Thoracic aorta (tissue), 2 donors: ENCODE measurements around the gene MEGF10. TPM values are rescaled to one million over a fixed set of nuclear protein-coding genes. Genes with fewer than 3 reads are reported as not detected.
"Not testable (repeated sequence)": the region's sequence is repeated elsewhere in the genome, so short reads cannot be mapped to it uniquely, and the experiment has no call there.

ENCODE experiments used
- ATAC-seq: fragments of 150-250 bp; one replicate; pipeline ENCODE4 v1.8.0; 2017; ENCODE audit warnings: low read depth; ENCODE audit not compliant: insufficient number of reproducible peaks, low FRiP score
- DNase-seq: peaks from one replicate; pipeline ENCODE4 v3.0.0-alpha.2; 2020; ENCODE audit warnings: low spot score
- H3K27ac ChIP-seq, 2 donors: fragments of 200-600 bp; sonication (generic); 1 replicate in 1 of 2; 2 replicates in 1 of 2; pipeline ENCODE4 v1.5.1; 2016; ENCODE audit warnings: mild to moderate bottlenecking in 2 of 2, moderate library complexity in 2 of 2
- H3K27me3 ChIP-seq: fragments of 200-600 bp; sonication (generic); replicated peaks from 2 replicates; pipeline ENCODE4 v1.6.0; 2016; ENCODE audit warnings: mild to moderate bottlenecking; ENCODE audit not compliant: insufficient read depth
- H3K36me3 ChIP-seq: fragments of 200-600 bp; sonication (generic); one replicate; pipeline ENCODE4 v1.5.1; 2016
- H3K4me1 ChIP-seq, 2 donors: fragments of 200-600 bp; sonication (generic); 1 replicate in 1 of 2; 2 replicates in 1 of 2; pipeline versions ENCODE4 v1.5.1 to v1.6.0; 2016; ENCODE audit warnings: low read depth in 2 of 2, mild to moderate bottlenecking in 1 of 2; ENCODE audit not compliant: control insufficient read depth in 1 of 2
- H3K4me3 ChIP-seq: fragments of 200-600 bp; sonication (generic); 2 replicates; pipeline ENCODE4 v1.5.1; 2016; ENCODE audit warnings: mild to moderate bottlenecking
- H3K9me3 ChIP-seq: fragments of 200-600 bp; sonication (generic); 2 replicates; pipeline ENCODE4 v1.5.1; 2016
- total RNA-seq, 2 donors: library from RNA; depleted of rRNA; stranded (reverse); fragments of >200 nt; gene quantifications; one replicate each; pipeline versions ENCODE4 v1.1.0 to v1.2.3, GENCODE V29; 2016
- TF ChIP-seq, protein P1 (sequence below): fragments of 200-600 bp; sonication (generic); IDR thresholded peaks from one replicate; pipeline ENCODE4 v1.5.1; 2019; ENCODE audit warnings: antibody characterized with exemption

MEGF10 gene
- total RNA-seq = under 1 TPM; under 0.01 to 0.21 TPM

DNA sequence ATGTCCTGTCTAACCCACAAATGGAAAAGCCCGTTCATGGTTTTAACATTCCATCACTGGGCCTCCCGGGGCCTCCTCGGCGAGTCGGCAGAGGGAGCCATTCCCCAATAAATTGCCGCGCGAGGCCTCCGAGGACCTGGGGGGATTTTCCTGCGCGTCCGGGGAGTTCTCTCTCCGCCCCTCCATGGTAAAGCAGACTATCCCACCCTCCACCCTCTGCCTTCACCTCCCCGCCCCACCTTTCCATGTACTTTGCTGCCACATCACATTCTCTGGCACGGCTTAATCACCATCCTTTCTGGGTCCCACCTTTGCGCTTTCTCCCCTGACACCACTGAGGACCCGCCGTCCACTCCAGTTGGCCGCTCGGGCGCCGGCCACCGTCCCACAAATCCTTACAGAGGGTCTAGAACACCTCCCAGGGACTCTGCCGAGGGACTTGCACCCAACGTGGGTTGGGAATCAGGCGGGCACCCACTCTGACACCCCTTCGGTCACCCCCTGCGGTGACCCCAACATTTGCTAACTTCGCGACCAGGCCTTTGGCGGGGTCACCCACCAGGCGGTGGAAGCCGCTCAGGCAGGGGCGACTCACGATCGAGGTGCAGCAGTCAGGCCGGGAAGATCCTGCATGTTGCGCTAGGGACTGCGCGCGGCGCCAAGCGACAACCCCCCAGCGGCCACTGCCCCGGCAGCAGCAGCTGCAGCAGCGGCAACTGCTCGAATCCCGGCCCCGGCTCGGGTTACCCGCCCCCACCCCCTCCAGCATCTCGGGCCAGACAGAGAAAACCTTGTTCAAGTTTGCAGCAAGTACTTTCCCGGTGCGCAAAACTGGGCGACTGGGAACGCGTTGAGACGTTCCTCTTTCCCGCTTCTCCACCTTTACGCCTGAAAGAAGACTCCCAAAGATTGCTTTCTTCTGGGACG lies at the start of gene MEGF10:
MEGF10 (plus strand) TSS at position 778 of the 927 bp plus-strand sequence. CDS start 40,513 bp downstream, outside the sequence.
- DNase-seq = no peak
- H3K27me3 ChIP-seq = no peaks in the 10 kb centered on the region
- peak within 1 kb of the TSS; percentile 30 for H3K4me3 ChIP-seq

GRCh38 chr5:127243011-127243410 lies 47.6 kb upstream of the MEGF10 start:
- no peak for ATAC-seq
- H3K27me3 ChIP-seq = no peaks in the 10 kb centered on the region
- no peaks in the 10 kb centered on the region for H3K9me3 ChIP-seq
- H3K27ac ChIP-seq = no peak overlapping the region
- no peaks in the 10 kb centered on the region for H3K36me3 ChIP-seq
- H3K4me1 ChIP-seq = no peaks in the 10 kb centered on the region
- DNase-seq = no peak
- TF ChIP-seq, protein P1, sequence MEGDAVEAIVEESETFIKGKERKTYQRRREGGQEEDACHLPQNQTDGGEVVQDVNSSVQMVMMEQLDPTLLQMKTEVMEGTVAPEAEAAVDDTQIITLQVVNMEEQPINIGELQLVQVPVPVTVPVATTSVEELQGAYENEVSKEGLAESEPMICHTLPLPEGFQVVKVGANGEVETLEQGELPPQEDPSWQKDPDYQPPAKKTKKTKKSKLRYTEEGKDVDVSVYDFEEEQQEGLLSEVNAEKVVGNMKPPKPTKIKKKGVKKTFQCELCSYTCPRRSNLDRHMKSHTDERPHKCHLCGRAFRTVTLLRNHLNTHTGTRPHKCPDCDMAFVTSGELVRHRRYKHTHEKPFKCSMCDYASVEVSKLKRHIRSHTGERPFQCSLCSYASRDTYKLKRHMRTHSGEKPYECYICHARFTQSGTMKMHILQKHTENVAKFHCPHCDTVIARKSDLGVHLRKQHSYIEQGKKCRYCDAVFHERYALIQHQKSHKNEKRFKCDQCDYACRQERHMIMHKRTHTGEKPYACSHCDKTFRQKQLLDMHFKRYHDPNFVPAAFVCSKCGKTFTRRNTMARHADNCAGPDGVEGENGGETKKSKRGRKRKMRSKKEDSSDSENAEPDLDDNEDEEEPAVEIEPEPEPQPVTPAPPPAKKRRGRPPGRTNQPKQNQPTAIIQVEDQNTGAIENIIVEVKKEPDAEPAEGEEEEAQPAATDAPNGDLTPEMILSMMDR = no peak
- H3K4me3 ChIP-seq = no peak overlapping the region

More for the DNA sequence above, at the start of gene MEGF10:
- no peak for ATAC-seq
- Histone ChIP-seq H3K36me3 (no peaks in the 10 kb centered on the region), H3K27ac (no peak within 1 kb of the TSS), H3K4me1 (peaks cover 0 to 8% of the 10 kb centered on the region in 2 donors), H3K9me3 (no peaks in the 10 kb centered on the region)
- TF ChIP-seq, protein P1 = peak; percentile 22

DNA sequence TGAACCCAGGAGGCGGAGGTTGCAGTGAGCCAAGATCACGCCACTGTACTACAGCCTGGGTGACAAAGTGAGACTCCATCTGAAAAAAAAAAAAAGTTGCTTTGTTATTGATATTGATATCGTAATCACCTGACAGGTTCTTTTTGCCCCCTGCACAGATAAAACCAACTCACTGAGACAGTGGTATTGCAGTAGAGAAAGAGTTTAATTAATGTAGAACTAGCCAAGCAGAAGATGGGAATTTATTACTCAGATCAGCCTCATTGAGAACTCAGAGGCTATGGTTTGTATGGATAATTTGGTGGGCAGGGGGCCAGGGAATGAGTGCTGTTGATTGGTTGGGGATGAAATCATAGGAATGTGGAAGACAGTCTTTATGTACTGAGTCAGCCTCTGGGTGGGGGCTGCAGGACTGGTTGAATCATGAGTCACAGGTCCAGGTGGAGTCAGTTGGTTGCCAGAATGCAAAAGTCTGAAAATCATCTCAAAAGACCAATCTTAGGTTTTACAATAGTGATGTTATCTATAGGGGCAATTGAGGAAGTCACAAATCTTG lies 35.8 kb upstream of the MEGF10 start:
- no peak for DNase-seq
- TF ChIP-seq, protein P1 = no peak
- Histone ChIP-seq H3K36me3 (no peaks in the 10 kb centered on the region), H3K9me3 (peaks cover 11% of the 10 kb centered on the region), H3K4me3 (no peak overlapping the region), H3K27me3 (no peaks in the 10 kb centered on the region), H3K27ac (no peak overlapping the region), H3K4me1 (no peaks in the 10 kb centered on the region)
- no peak for ATAC-seq

DNA sequence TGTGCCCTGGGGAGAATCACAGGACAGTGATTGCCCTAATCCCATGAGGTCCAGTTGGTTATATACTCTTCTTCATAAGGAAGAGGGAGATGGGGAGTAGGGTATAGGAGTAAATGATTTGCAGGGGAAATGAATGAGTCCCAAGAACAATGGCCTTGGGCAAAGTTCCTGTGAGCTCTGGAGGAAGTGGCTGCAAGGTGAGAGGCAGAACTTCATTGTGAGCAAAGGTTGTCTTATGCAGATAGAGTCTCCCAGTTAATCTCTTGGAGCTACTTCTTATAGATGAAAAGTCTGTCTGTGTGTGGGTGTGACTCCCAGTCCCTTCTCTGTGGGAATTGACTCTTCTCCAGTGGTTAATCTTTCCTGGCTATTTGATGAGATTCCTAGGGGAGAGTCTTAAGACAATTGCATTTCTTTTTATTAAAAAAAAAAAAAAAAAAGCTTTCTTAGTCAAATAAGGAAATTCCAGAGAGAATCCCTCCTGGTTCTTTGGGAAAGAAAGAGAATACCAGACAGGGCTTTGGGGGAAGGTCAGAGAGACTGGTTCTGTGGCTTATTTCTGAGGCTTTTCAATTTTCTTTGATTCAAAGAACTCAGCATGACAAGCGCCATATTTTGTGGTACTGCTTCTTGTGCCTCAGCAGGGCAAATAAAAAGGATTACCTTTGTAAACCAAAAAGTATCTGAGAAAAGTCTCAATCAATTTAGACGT lies 33.6 kb upstream of the MEGF10 start:
- no peaks in the 10 kb centered on the region for H3K27me3 ChIP-seq
- no peak for ATAC-seq
- H3K9me3 ChIP-seq = peaks cover 11% of the 10 kb centered on the region
- DNase-seq = no peak
- TF ChIP-seq, protein P1 = no peak
- H3K36me3 ChIP-seq = no peaks in the 10 kb centered on the region
- no peak overlapping the region for H3K4me3 ChIP-seq
- no peaks in the 10 kb centered on the region for H3K4me1 ChIP-seq
- H3K27ac ChIP-seq = no peak overlapping the region

GRCh38 chr5:127260686-127261085 lies 29.9 kb upstream of the MEGF10 start:
- TF ChIP-seq, protein P1 = no peak
- no peak for ATAC-seq
- DNase-seq = no peak
- H3K9me3 ChIP-seq = no peaks in the 10 kb centered on the region
- H3K4me1 ChIP-seq = no peaks in the 10 kb centered on the region
- H3K27ac ChIP-seq = no peak overlapping the region
- no peaks in the 10 kb centered on the region for H3K27me3 ChIP-seq
- H3K4me3 ChIP-seq = no peak overlapping the region
- H3K36me3 ChIP-seq = no peaks in the 10 kb centered on the region

- H3K4me3 ChIP-seq, ATAC-seq, H3K27me3 ChIP-seq, H3K4me1 ChIP-seq, DNase-seq, H3K36me3 ChIP-seq, H3K9me3 ChIP-seq, H3K27ac ChIP-seq: not testable (repeated sequence)
These were observed 25.1 kb upstream of the MEGF10 start for GRCh38 chr5:127265473-127265872.

DNA sequence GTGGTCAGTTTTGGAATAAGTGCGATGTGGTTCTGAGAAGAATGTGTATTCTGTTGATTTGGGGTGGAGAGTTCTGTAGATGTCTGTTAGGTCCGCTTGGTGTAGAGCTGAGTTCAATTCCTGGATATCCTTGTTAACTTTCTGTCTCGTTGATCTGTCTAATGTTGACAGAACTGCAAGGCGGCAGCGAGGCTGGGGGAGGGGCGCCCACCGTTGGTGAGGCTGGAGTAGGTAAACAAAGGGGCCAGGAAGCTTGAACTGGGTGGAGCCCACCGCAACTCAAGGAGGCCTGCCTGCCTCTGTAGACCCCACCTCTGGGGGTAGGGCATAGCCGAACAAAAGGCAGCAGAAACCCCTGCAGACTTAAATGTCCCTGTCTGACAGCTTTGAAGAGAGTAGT lies 22.3 kb upstream of the MEGF10 start:
- not testable (repeated sequence) for H3K4me1 ChIP-seq, H3K27ac ChIP-seq, H3K27me3 ChIP-seq, DNase-seq, H3K4me3 ChIP-seq, ATAC-seq, H3K9me3 ChIP-seq, H3K36me3 ChIP-seq
